GM23338 (cell line): ENCODE data around the gene SLC44A4. TPM values are rescaled to one million over a fixed set of nuclear protein-coding genes. Genes with fewer than 3 reads are reported as not detected.

Source experiments
- ATAC-seq: fragments of 200-7000 bp; cut with Tn5 transposase; 3 replicates; pipeline ENCODE4 v1.9.1; 2020
- DNase-seq: peaks from one replicate; pipeline ENCODE4 v3.0.0-alpha.2; 2015; ENCODE audit warnings: low spot score
- H2AFZ ChIP-seq: fragments of 200-600 bp; sonication (generic); 2 replicates; pipeline ENCODE4 v1.8.0; 2016; ENCODE audit warnings: antibody characterized with exemption, mild to moderate bottlenecking, moderate library complexity
- H3F3A ChIP-seq: fragments of 200-600 bp; sonication (generic); replicated peaks from 2 replicates; pipeline ENCODE4 v1.8.0; 2017; ENCODE audit warnings: antibody characterized with exemption, mixed run types, low read depth
- H3K27ac ChIP-seq: fragments of 200-600 bp; sonication (generic); 2 replicates; pipeline ENCODE4 v1.6.1; 2016; ENCODE audit warnings: low read depth
- H3K27me3 ChIP-seq: fragments of 200-600 bp; sonication (generic); 2 replicates; pipeline ENCODE4 v1.8.0; 2016; ENCODE audit warnings: mild to moderate bottlenecking, mixed run types, moderate library complexity; ENCODE audit not compliant: insufficient read depth
- H3K36me3 ChIP-seq: fragments of 200-600 bp; sonication (generic); 2 replicates; pipeline ENCODE4 v1.8.0; 2016; ENCODE audit warnings: mild to moderate bottlenecking; ENCODE audit not compliant: insufficient read depth
- H3K4me1 ChIP-seq: fragments of 200-600 bp; sonication (generic); 2 replicates; pipeline ENCODE4 v1.8.0; 2016; ENCODE audit warnings: mild to moderate bottlenecking, moderate library complexity; ENCODE audit not compliant: insufficient read depth
- H3K4me2 ChIP-seq: fragments of 200-600 bp; sonication (generic); 2 replicates; pipeline ENCODE4 v1.7.1; 2017; ENCODE audit warnings: mixed run types
- H3K4me3 ChIP-seq: fragments of 200-600 bp; sonication (generic); 2 replicates; pipeline ENCODE4 v1.6.1; 2016; ENCODE audit warnings: mixed run types
- H3K79me2 ChIP-seq: fragments of 200-600 bp; sonication (generic); replicated peaks from 2 replicates; pipeline ENCODE4 v1.8.0; 2017; ENCODE audit warnings: mild to moderate bottlenecking; ENCODE audit not compliant: insufficient read depth
- H3K9me2 ChIP-seq: fragments of 200-600 bp; sonication (generic); 2 replicates; pipeline ENCODE4 v1.8.0; 2017; ENCODE audit not compliant: insufficient read depth
- H4K20me1 ChIP-seq: fragments of 200-600 bp; sonication (generic); replicated peaks from 2 replicates; pipeline ENCODE4 v1.8.0; 2017; ENCODE audit warnings: mild to moderate bottlenecking; ENCODE audit not compliant: insufficient read depth
- H3K27ac Mint-ChIP-seq: 2 replicates; pipeline ENCODE4 v1.8.0; 2020; ENCODE audit warnings: inconsistent platforms, mild to moderate bottlenecking, moderate library complexity, mixed read lengths
- H3K27me3 Mint-ChIP-seq: 3 replicates; pipeline ENCODE4 v1.8.0; 2022; ENCODE audit warnings: low read depth, mild to moderate bottlenecking, moderate library complexity, mixed read lengths, inconsistent platforms; ENCODE audit not compliant: insufficient read depth, poor library complexity
- H3K36me3 Mint-ChIP-seq: 3 replicates; pipeline ENCODE4 v1.8.0; 2021; ENCODE audit warnings: low read depth, mild to moderate bottlenecking, inconsistent platforms, moderate library complexity, mixed read lengths
- H3K4me1 Mint-ChIP-seq: 3 replicates; pipeline ENCODE4 v1.8.0; 2020; ENCODE audit warnings: mild to moderate bottlenecking, inconsistent platforms, mixed read lengths
- H3K4me3 Mint-ChIP-seq: 3 replicates; pipeline ENCODE4 v1.8.0; 2021; ENCODE audit warnings: moderate library complexity, mild to moderate bottlenecking, inconsistent platforms, mixed read lengths
- H3K9me3 Mint-ChIP-seq: 3 replicates; pipeline ENCODE4 v1.8.0; 2020; ENCODE audit warnings: moderate library complexity, mild to moderate bottlenecking, inconsistent platforms, mixed read lengths
- ETS1 ChIP-seq: IDR thresholded peaks from 2 replicates; pipeline ENCODE4 v1.6.1; 2016; ENCODE audit warnings: antibody characterized with exemption
- NANOG ChIP-seq: IDR thresholded peaks from 2 replicates; pipeline ENCODE4 v1.6.1; 2016; ENCODE audit warnings: antibody characterized with exemption, borderline replicate concordance
- POLR2AphosphoS5 ChIP-seq: IDR thresholded peaks from 2 replicates; pipeline ENCODE4 v1.6.1; 2016; ENCODE audit warnings: antibody characterized with exemption, low read depth
- REST ChIP-seq: IDR thresholded peaks from one replicate; pipeline ENCODE4 v1.6.1; 2018; ENCODE audit warnings: antibody characterized with exemption; ENCODE audit not compliant: unreplicated experiment
- STAT1 ChIP-seq: IDR thresholded peaks from one replicate; pipeline ENCODE4 v1.6.1; 2016; ENCODE audit warnings: antibody characterized with exemption; ENCODE audit not compliant: unreplicated experiment
- ZNF331 ChIP-seq: fragments of 250-450 bp; sonication (Bioruptor Pico); IDR thresholded peaks from 2 replicates; pipeline ENCODE4 v1.5.0; 2020; ENCODE audit warnings: low read depth, mild to moderate bottlenecking, moderate library complexity
- ZNF462 ChIP-seq: fragments of 250-450 bp; sonication (Bioruptor Pico); IDR thresholded peaks from 2 replicates; pipeline ENCODE4 v1.5.0; 2020; ENCODE audit warnings: mild to moderate bottlenecking, moderate library complexity
- polyA plus RNA-seq: library from polyadenylated mRNA; unstranded; fragments of >200 nt; fragmentation: Nextera tagmentation; extraction: Ambion mirVana; gene quantifications from 2 replicates; pipeline ENCODE4 v1.2.1, GENCODE V29; 2016
- total RNA-seq: library from RNA; depleted of rRNA; stranded (reverse); fragments of >200 nt; shearing (Covaris generic); gene quantifications from 2 replicates; pipeline ENCODE4 v1.2.3, GENCODE V29; 2014

Gene SLC44A4
- total and polyA plus RNA-seq, 2 experiments from 2014 or later = 1.1 to 3.7 TPM

- Histone ChIP-seq H2AFZ (peak overlapping the region; percentile 56; the same call in 1 of the 2 replicates), H3K79me2 (peaks cover 15% of the 10 kb centered on the region; the same call in 1 of the 2 replicates), H4K20me1 (peaks cover 7% of the 10 kb centered on the region; the same call in 1 of the 2 replicates), H3K36me3 (peaks cover 18% of the 10 kb centered on the region), H3K4me2 (peak overlapping the region; percentile 98), H3K4me1 (peaks cover 13% of the 10 kb centered on the region; the same call in 1 of the 2 replicates), H3K27me3 (no peaks in the 10 kb centered on the region), H3K9me2 (no peaks in the 10 kb centered on the region), H3F3A (peaks cover 17% of the 10 kb centered on the region; the same call in 1 of the 2 replicates), H3K4me3 (peak overlapping the region; percentile 85), H3K27ac (peak overlapping the region; percentile 72; the same call in 1 of the 2 replicates)
- DNase-seq = peak; percentile 86
- peak overlapping the region; percentile 91 for H3K27ac Mint-ChIP-seq
- peak; percentile 37 for ATAC-seq
- peaks cover 31% of the 10 kb centered on the region for H3K4me1 Mint-ChIP-seq
- TF ChIP-seq STAT1 = no peak
- TF ChIP-seq POLR2AphosphoS5 = no peak; the same call in 1 of the 2 replicates
- TF ChIP-seq ZNF331 (CRISPR knock-in tag) = no peak
- TF ChIP-seq NANOG = peak; percentile 48; the same call in 1 of the 2 replicates
- TF ChIP-seq ZNF462 (CRISPR knock-in tag) = no peak
- TF ChIP-seq ETS1 = peak; percentile 91
- no peak for TF ChIP-seq REST
- H3K27me3 Mint-ChIP-seq = peaks cover 23% of the 10 kb centered on the region
- H3K4me3 Mint-ChIP-seq = peak overlapping the region; percentile 91
- peaks cover 53% of the 10 kb centered on the region for H3K36me3 Mint-ChIP-seq
- H3K9me3 Mint-ChIP-seq = no peaks in the 10 kb centered on the region
Observed at GRCh38 chr6:31898383-31899011, 19.7 kb upstream of the SLC44A4 start.
